ENCODE results near the gene KRT5.
"Not testable (repeated sequence)": the region's sequence is repeated elsewhere in the genome, so short reads cannot be mapped to it uniquely, and the experiment has no call there.

GRCh38 chr12:52492405-52492804 is 27.8 kb downstream of the KRT5 start:
- TF ChIP-seq, protein P1, sequence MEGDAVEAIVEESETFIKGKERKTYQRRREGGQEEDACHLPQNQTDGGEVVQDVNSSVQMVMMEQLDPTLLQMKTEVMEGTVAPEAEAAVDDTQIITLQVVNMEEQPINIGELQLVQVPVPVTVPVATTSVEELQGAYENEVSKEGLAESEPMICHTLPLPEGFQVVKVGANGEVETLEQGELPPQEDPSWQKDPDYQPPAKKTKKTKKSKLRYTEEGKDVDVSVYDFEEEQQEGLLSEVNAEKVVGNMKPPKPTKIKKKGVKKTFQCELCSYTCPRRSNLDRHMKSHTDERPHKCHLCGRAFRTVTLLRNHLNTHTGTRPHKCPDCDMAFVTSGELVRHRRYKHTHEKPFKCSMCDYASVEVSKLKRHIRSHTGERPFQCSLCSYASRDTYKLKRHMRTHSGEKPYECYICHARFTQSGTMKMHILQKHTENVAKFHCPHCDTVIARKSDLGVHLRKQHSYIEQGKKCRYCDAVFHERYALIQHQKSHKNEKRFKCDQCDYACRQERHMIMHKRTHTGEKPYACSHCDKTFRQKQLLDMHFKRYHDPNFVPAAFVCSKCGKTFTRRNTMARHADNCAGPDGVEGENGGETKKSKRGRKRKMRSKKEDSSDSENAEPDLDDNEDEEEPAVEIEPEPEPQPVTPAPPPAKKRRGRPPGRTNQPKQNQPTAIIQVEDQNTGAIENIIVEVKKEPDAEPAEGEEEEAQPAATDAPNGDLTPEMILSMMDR (IDR thresholded peaks at IDR 0.05): not testable (repeated sequence)
- TF ChIP-seq POLR2A (IDR thresholded peaks at IDR 0.05): not testable (repeated sequence)

All from right lobe of liver (tissue), 4 donors.